Uterus (tissue), 2 donors: ENCODE measurements around the gene FAM89B.

Experiments used
- POLR2A ChIP-seq, 2 donors: fragments of 450-650 bp; IDR thresholded peaks; one replicate each; pipeline ENCODE4 v1.6.1; 2016; ENCODE audit warnings: antibody characterized with exemption in 2 of 2, mild to moderate bottlenecking in 1 of 2, moderate library complexity in 1 of 2
- TF ChIP-seq, protein P1 (sequence below), 4 experiments: fragments of 200-600 bp in 2 of 4; fragments of 450-650 bp in 2 of 4; sonication (generic) in 2 of 4; IDR thresholded peaks; one replicate each; pipeline ENCODE4 v1.5.1; 2016 to 2019; ENCODE audit warnings: antibody characterized with exemption in 4 of 4, mild to moderate bottlenecking in 2 of 4, moderate library complexity in 1 of 4

DNA sequence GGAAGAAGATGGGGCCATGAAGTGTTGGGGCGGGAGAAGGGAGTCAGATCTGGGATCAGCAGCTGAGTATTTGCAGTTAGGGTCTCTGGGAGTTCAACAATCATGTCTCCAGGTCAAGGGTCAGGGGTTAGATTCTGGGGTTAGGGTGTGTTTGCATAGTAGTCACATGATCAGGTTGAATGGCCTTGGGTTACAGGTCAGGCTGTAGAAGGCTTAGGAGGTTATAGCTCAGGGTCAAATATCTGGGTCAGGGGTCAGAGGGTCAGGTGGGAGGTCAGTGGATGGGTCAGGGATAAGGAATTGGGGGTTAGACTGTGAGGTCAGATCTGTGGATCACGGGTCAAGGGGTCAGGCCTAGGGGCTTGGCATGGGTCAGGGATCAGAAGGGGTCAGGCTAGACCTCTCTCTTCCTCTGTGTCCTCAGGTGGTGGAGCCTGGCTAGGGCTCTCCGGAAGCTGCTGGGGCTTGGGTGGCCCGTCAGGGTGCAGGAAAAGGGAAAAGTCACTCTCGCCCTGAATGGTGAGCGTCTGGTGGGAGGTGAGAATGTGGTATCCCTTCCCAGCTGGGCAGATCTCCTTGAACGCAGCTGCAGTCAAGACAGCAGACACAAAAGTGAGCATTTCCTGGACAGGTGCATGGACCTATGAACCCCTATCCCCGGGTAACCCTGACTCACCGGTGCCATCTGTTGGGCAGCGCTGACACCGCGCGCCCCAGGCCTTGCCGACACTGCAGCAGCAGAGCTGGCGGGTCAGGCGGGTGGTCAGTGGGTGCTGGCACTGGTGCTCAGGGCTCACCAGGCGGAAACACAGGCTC, 20.6 kb upstream of the FAM89B start:
- TF ChIP-seq, protein P1, sequence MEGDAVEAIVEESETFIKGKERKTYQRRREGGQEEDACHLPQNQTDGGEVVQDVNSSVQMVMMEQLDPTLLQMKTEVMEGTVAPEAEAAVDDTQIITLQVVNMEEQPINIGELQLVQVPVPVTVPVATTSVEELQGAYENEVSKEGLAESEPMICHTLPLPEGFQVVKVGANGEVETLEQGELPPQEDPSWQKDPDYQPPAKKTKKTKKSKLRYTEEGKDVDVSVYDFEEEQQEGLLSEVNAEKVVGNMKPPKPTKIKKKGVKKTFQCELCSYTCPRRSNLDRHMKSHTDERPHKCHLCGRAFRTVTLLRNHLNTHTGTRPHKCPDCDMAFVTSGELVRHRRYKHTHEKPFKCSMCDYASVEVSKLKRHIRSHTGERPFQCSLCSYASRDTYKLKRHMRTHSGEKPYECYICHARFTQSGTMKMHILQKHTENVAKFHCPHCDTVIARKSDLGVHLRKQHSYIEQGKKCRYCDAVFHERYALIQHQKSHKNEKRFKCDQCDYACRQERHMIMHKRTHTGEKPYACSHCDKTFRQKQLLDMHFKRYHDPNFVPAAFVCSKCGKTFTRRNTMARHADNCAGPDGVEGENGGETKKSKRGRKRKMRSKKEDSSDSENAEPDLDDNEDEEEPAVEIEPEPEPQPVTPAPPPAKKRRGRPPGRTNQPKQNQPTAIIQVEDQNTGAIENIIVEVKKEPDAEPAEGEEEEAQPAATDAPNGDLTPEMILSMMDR (IDR thresholded peaks at IDR 0.05): no peak
- TF ChIP-seq POLR2A (IDR thresholded peaks at IDR 0.05): no peak
